COR-L47 (cell line): ENCODE results near the gene UNC13C.

Experiments used
- DNase-seq: peaks from one replicate; lab custom pipeline; 2025; lab: John Stamatoyannopoulos, UW

UNC13C gene

GRCh38 chr15:54675241-54675640 lies 697.0 kb downstream of the UNC13C start:
- no peak for DNase-seq

DNA sequence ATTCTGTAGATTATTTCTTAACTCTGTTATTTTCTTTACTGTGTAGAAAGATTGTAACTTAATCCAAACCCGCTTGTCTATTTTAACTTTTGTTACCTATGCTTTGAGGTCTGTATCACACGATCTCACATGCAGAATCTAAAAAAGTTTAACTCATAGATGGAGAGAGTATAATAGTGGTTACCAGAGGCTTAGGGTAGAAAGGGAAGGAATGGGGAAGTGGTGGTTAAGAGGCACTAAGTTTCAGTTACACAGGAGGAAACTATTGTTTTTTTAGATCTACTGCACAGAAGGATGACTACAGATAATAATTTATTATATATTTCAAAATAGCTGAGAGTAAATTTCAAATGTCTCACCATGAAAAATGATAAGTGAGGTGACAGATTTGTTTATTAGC lies 703.3 kb downstream of the UNC13C start:
- DNase-seq, result no peak
